ENCODE measurements around the gene SLC5A11. TPM values are rescaled to one million over a fixed set of nuclear protein-coding genes. Genes with fewer than 3 reads are reported as not detected.

The SLC5A11 gene
- total RNA-seq, 1 donor from 2014 or later: not detected

- Histone ChIP-seq H3K27me3 (ENCODE audit: insufficient read depth, low read length) (no peaks in the 10 kb centered on the region), H3K4me2 (ENCODE audit: low read length) (no peak overlapping the region), H2AFZ (ENCODE audit: low read depth, low read length) (no peak overlapping the region), H3K9ac (ENCODE audit: low read length) (no peak overlapping the region), H3K9me3 (ENCODE audit: insufficient read depth, low read depth, low read length) (no peaks in the 10 kb centered on the region), H3K4me3 (ENCODE audit: insufficient read depth, low read depth, low read length) (no peak overlapping the region), H3K27ac (ENCODE audit: low read depth, low read length) (no peak overlapping the region), H3K4me1 (ENCODE audit: insufficient read depth, low read length) (no peaks in the 10 kb centered on the region), H3K36me3 (ENCODE audit: insufficient read depth, low read length) (peaks cover 15% of the 10 kb centered on the region), H4K20me1 (ENCODE audit: insufficient read depth, low read length) (peaks cover 11% of the 10 kb centered on the region), H3K79me2 (ENCODE audit: insufficient read depth, low read length) (no peaks in the 10 kb centered on the region)
- H3K27me3 Mint-ChIP-seq (ENCODE audit: low read depth, unreplicated experiment): no peaks in the 10 kb centered on the region
- TF ChIP-seq EZH2 (IDR thresholded peaks at IDR 0.05; ENCODE audit: insufficient read depth, low read length): no peak
- TF ChIP-seq CTCF (IDR thresholded peaks at IDR 0.05; ENCODE audit: insufficient read depth, low read depth, low read length): no peak
- H3K36me3 Mint-ChIP-seq (ENCODE audit: low read depth, unreplicated experiment): peaks cover 11% of the 10 kb centered on the region
- H3K27ac Mint-ChIP-seq (ENCODE audit: unreplicated experiment): no peak overlapping the region
- H3K4me3 Mint-ChIP-seq (ENCODE audit: unreplicated experiment): no peak overlapping the region
- DNase-seq (ENCODE audit: low read depth) (no peak), FAIRE-seq (no peak)
- H3K9me3 Mint-ChIP-seq (ENCODE audit: unreplicated experiment): no peaks in the 10 kb centered on the region
- no peaks in the 10 kb centered on the region for H3K4me1 Mint-ChIP-seq (ENCODE audit: low read depth, unreplicated experiment)
Measured at GRCh38 chr16:24829153-24829552, 16.6 kb upstream of the SLC5A11 start.

- H3K4me1 ChIP-seq (ENCODE audit: insufficient read depth, low read length): no peaks in the 10 kb centered on the region
- Mint-ChIP-seq H3K27me3 (ENCODE audit: low read depth, unreplicated experiment) (no peaks in the 10 kb centered on the region), H3K27ac (ENCODE audit: unreplicated experiment) (no peak overlapping the region), H3K4me1 (ENCODE audit: low read depth, unreplicated experiment) (no peaks in the 10 kb centered on the region), H3K4me3 (ENCODE audit: unreplicated experiment) (no peak overlapping the region), H3K9me3 (ENCODE audit: unreplicated experiment) (no peaks in the 10 kb centered on the region), H3K36me3 (ENCODE audit: low read depth, unreplicated experiment) (peaks cover under 1% of the 10 kb centered on the region)
- H3K79me2 ChIP-seq (ENCODE audit: insufficient read depth, low read length): no peaks in the 10 kb centered on the region
- FAIRE-seq (no peak), DNase-seq (ENCODE audit: low read depth) (no peak)
- H4K20me1 ChIP-seq (ENCODE audit: insufficient read depth, low read length): no peaks in the 10 kb centered on the region
- no peak overlapping the region for H3K4me3 ChIP-seq (ENCODE audit: insufficient read depth, low read depth, low read length)
- no peak overlapping the region for H3K27ac ChIP-seq (ENCODE audit: low read depth, low read length)
- H3K27me3 ChIP-seq (ENCODE audit: insufficient read depth, low read length): no peaks in the 10 kb centered on the region
- H3K4me2 ChIP-seq (ENCODE audit: low read length): no peak overlapping the region
- H3K9me3 ChIP-seq (ENCODE audit: insufficient read depth, low read depth, low read length): no peaks in the 10 kb centered on the region
- no peak for TF ChIP-seq EZH2 (IDR thresholded peaks at IDR 0.05; ENCODE audit: insufficient read depth, low read length)
- no peak for TF ChIP-seq CTCF (IDR thresholded peaks at IDR 0.05; ENCODE audit: insufficient read depth, low read depth, low read length)
- H3K36me3 ChIP-seq (ENCODE audit: insufficient read depth, low read length): no peaks in the 10 kb centered on the region
- no peak overlapping the region for H2AFZ ChIP-seq (ENCODE audit: low read depth, low read length)
- H3K9ac ChIP-seq (ENCODE audit: low read length): no peak overlapping the region
Measured at GRCh38 chr16:24833352-24833751, 12.4 kb upstream of the SLC5A11 start.

GRCh38 chr16:24834459-24835335 lies 11.1 kb upstream of the SLC5A11 start:
- Histone ChIP-seq H2AFZ (ENCODE audit: low read depth, low read length) (no peak overlapping the region), H4K20me1 (ENCODE audit: insufficient read depth, low read length) (no peaks in the 10 kb centered on the region), H3K27me3 (ENCODE audit: insufficient read depth, low read length) (no peaks in the 10 kb centered on the region), H3K9ac (ENCODE audit: low read length) (no peak overlapping the region), H3K4me2 (ENCODE audit: low read length) (no peak overlapping the region), H3K27ac (ENCODE audit: low read depth, low read length) (no peak overlapping the region), H3K4me3 (ENCODE audit: insufficient read depth, low read depth, low read length) (no peak overlapping the region), H3K36me3 (ENCODE audit: insufficient read depth, low read length) (no peaks in the 10 kb centered on the region), H3K9me3 (ENCODE audit: insufficient read depth, low read depth, low read length) (no peaks in the 10 kb centered on the region), H3K79me2 (ENCODE audit: insufficient read depth, low read length) (no peaks in the 10 kb centered on the region), H3K4me1 (ENCODE audit: insufficient read depth, low read length) (peaks cover 11% of the 10 kb centered on the region)
- TF ChIP-seq CTCF (IDR thresholded peaks at IDR 0.05; ENCODE audit: insufficient read depth, low read depth, low read length): peak; percentile 43
- TF ChIP-seq EZH2 (IDR thresholded peaks at IDR 0.05; ENCODE audit: insufficient read depth, low read length): no peak
- Mint-ChIP-seq H3K36me3 (ENCODE audit: low read depth, unreplicated experiment) (no peaks in the 10 kb centered on the region), H3K4me3 (ENCODE audit: unreplicated experiment) (no peak overlapping the region), H3K27ac (ENCODE audit: unreplicated experiment) (no peak overlapping the region), H3K4me1 (ENCODE audit: low read depth, unreplicated experiment) (peaks cover 6% of the 10 kb centered on the region), H3K9me3 (ENCODE audit: unreplicated experiment) (no peaks in the 10 kb centered on the region), H3K27me3 (ENCODE audit: low read depth, unreplicated experiment) (no peaks in the 10 kb centered on the region)
- DNase-seq (ENCODE audit: low read depth) (no peak), FAIRE-seq (no peak)
